Skeletal muscle cell (primary cell): ENCODE measurements around the gene RIC8B.

Experiments used
- DNase-seq: peaks from one replicate; pipeline ENCODE4 v3.0.0-alpha.2; 2010; ENCODE audit warnings: low read depth
- H3K4me3 ChIP-seq: 2 replicates; pipeline ENCODE4 v1.5.1; 2011; ENCODE audit warnings: low read depth, mild to moderate bottlenecking, control low read depth, low read length, moderate library complexity

The RIC8B gene

DNA sequence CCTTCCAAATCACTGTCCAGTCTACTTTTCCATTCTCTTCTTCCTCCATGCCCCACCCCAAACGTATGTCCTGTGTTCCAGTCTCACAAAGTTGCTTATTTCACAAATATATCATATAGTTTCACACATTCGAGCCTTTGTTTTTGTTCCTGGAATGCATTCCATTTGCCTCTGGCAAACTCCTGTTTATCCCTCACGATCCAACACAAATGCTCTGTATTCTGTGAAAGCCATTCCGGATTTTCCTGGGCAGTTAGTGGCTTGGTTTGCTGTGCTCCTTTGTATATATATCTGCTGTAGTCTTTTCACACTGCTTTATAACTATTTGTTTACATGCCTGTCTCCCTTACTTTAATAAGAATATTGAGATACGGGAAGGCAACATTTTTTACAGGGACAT, 9.0 kb downstream of the RIC8B start:
- DNase-seq: no peak
- no peak overlapping the region for H3K4me3 ChIP-seq

DNA sequence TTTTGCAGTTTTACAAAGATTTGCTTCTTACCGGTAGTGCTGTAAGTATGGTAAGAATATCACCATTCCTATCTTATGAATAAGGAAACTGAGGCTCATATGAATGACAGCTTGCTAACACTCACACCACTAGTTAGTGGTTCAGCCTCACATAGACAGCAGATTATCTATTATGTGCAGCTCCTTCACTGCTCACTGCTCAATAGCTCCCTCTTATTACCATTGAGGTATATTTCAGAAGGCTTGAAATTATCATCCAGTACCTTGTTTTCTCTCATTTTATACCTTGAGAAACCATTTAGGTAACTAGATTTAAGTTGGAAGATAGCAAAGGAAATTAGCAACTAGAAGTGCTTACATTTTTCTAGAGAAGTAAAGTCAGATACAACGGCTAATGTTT, 15.5 kb downstream of the RIC8B start:
- H3K4me3 ChIP-seq: no peak overlapping the region
- DNase-seq: no peak

DNA sequence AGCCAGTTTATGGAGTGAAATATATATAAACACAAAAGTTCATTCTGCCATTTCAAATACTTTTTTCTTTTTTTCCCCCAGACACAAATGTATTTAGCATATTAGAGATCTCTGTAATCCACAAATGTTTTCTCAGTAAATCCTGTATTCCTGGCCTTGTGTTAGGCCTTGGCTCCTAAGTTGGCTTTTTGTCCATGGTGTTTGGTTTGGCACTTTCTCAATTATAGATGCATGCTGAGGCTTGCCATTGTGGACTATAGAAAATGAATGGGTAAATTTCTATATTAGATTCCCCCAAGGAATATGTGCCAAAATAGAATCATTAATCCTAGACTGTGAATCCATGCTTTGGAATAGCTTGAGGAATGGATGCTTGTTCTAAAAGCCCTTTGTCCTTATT, 17.0 kb downstream of the RIC8B start:
- DNase-seq: no peak

DNA sequence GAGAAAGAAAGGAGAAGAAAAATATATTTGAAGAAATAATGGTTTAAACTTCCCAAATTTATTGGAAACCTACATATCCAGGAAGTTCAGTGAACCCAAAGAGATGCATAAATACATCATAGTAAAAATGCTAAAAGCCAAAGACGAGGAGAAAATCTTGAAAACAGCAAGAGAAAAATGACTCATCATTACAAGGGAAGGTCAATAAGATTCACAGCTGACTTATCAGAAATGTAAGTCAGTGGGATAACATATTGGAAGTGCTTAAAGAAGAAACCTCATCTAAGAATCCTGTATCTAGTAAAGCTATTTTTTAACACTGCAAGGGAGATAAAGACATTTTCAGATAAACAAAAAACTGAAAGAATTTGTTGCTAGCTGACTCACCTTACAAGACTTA, 19.9 kb downstream of the RIC8B start:
- no peak for DNase-seq
- H3K4me3 ChIP-seq: no peak overlapping the region

More for the DNA sequence above, 17.0 kb downstream of the RIC8B start:
- no peak overlapping the region for H3K4me3 ChIP-seq

DNA sequence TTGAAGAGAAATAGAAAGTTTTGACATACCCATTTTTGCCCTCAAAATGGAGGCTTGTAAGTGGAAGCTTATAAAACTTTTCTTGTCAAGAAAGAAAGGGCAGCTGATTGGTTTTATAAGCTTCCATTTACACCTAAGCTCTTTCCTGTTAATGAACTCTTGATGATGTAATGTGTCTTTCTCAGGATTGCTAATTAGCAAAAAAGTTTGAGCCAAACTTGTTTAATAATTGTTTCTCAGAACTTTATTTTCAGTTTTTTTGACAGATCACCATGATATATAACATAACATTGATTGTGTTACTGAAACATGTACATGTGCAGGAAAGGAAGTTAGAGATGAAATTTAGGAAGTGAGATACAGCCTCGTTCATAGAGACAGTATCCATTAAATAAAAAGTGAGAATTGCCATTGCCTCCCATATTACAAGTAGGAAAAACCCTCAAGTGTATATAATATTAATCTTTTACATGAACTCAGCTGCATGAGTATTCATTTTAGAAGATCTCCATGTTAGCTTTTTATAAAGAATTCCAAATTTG, 26.8 kb downstream of the RIC8B start:
- no peak for DNase-seq
- H3K4me3 ChIP-seq: no peak overlapping the region

DNA sequence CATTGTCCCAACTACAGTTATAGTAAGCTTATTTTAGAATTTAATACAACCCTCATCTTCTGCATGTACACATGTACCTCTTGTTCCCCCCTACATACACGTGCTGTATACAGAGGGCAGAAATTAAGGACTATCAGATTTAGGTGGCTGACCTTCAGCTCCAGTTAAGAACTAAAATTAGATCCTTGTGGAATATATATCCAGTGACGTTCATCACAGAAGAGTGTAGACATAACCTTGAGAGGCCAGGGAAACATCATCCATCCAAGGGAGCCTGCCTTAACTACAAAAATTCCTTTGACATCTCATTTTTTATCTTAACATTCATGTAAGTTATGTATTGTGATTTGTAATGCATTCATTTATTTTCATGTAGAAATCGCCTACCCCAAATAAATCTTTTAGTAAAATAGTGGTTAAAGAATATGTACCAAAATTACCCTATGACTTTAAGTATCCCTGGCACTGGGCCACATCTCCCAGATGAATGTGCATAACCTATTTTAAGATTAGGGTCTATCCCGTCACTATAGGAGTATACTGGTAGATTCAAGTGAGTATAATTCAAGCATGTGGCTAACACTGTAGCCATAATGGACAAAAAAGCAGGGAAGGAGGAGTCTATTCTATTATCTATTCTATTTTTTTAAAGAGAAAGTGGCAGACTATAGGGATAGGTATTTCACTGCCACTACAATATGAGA, 27.5 kb downstream of the RIC8B start:
- DNase-seq: no peak
- no peak overlapping the region for H3K4me3 ChIP-seq

DNA sequence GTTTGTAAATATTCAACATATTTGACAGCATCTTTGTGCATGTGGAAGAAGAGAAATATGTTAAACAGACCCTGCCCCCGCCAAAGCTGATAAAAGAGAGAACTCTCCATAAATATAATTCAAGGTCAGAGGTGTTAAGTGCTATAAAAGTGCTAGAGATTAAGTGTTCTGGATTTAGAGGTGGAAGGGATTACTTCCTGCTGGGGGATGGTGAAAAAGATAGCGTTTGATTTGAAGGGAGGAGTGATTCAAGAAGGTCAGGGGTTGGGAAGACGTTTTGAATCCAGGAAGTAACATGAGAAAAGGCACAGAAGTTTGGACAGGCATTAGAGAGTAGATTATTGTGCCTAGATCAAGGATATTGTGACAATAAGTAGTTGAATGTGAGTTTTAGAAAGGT, 30.2 kb downstream of the RIC8B start:
- no peak for DNase-seq
- H3K4me3 ChIP-seq: no peak overlapping the region

DNA sequence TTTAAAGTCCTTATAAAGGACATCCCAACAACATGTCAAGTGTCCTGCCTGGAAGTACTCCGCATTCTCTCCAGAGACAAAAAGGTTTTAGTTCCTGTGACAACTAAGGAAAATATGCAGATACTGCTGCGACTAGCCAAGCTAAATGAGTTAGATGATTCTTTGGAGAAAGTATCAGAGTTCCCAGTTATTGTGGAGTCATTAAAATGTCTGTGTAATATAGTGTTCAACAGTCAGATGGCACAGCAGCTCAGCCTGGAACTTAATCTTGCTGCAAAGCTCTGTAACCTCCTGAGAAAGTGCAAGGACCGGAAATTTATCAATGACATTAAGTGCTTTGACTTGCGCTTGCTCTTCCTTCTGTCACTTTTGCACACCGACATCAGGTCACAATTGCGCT, 40.2 kb downstream of the RIC8B start:
- DNase-seq: no peak
- no peak overlapping the region for H3K4me3 ChIP-seq

DNA sequence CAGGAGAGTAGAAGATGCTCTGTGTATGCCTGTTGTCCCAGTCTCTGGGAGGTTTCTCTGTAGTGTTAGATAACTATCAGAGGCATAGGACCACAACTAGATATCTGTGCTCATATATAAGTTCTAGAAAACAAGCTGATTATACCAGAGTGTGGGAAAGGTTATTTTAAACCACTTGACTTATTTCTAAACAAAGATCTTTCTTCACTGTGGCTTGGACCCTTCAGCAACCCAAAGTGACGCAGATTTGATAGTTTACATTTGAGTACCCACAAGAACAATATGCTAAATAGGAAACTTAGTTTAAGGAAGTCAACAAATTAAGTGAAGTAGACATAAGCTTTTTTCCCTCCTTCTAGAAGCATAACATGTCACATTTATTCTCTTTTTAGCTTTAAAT, 41.3 kb downstream of the RIC8B start:
- no peak overlapping the region for H3K4me3 ChIP-seq
- no peak for DNase-seq

DNA sequence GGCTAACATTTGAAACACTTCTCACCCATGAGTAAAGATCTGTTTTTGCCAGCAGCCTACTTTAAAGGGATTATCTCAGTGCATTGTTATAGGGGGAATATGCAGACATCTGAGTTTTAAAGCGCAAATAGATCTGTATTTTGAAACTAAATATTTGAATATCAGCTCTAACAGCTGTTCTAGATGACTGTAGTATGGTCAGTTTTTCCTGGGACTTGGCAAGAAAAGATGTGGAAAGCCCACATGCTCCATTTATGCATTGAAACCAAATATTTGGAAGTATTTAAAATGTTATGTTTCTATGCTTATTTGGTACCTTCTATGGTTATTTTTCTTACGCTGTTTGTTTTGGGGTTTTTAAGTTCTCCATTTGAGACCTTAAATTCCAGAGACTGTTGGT, 41.7 kb downstream of the RIC8B start:
- no peak overlapping the region for H3K4me3 ChIP-seq
- DNase-seq: no peak

DNA sequence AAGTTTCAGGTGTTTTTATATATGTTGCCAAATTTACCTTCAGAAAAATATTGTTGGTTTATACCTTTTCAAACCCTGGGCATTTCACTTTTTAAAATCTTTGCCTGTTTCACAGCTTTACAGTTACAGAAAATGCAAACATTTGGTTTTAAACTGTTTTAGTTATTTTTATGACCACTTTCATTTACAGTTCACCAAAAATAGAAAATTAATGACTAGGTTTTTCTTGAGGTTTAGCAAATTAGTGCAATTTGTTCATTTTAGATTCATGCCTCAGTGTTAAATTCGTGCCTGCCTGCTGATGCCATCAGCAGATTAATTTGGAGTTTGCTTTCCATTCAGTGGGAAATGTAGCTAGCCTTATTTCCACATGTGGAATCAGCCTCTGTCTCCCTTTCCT, 45.5 kb downstream of the RIC8B start:
- no peak overlapping the region for H3K4me3 ChIP-seq
- DNase-seq: no peak

DNA sequence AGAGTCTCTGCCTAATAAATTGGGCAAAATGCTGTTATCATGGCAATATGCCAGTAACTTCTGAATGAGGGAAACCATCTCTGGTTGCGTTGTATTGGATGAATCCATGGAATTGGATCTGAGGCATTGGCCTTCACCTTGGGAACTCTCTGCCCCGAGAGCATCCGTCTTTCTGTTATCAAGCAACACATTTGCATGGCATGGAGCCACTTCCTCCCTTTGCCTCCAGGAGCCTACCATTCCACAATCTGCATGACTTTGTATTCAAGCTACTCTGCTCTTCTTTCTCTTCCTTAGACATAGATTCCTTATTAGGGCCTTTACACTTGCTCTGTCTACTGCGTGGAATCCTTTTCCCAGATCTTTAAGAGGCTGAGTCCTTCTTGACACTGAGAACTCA, 57.2 kb downstream of the RIC8B start:
- no peak for DNase-seq
- H3K4me3 ChIP-seq: no peak overlapping the region

DNA sequence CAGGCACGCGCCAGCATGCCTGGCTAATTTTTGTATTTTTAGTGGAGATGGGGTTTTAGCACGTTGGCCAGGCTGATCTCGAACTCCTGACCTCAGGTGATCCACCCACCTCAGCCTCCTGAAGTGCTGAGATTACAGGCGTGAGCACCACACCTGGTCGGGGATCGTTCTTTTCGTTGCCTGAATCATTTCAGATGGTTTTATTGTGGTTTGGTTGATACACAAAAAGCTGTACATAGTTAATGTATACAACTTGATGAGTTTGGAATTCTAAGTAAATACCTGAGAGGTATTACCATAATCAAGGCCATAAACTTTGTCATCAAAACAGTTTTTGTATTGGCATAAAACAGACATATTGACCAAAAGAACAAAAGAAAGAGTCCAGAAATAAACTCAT, 63.3 kb downstream of the RIC8B start:
- no peak for DNase-seq
- H3K4me3 ChIP-seq: no peak overlapping the region

DNA sequence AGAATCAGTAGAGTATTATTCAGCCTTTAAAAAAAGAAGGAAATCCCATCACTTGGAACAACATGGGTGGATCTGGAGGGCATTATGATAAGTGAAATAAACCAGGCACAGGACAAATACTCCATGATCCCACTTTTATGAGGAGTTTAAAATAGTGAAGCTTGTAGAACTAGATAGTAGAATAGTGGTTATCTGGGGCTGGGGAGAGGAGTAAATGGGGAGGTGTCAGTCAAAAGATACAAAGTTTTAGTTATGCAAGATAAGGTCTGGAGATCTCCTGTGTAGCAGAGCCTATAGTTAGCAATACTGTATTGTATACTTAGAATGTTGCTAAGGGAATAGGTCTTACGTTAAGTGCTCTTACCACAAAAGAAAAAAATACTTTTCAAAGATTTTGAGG, 64.9 kb downstream of the RIC8B start:
- no peak overlapping the region for H3K4me3 ChIP-seq
- DNase-seq: no peak

DNA sequence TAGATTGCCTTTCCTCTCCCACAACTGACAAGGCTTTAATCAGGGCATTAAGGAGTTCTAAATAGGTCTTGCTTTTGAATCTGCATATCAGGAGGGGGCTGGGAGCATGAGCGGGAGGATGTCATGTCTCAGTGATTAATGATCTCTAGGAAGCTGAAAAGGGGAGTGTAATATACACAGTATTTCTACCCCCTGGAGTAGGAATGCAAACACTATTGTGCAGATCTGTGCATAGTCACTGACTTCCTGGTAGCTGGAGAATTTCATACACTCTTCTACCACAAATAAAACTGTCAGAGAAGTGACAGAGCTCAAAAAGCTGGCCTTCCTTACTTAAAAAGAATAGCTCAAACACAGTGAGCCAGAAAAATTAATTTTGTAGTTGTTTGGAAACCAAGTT, 65.8 kb downstream of the RIC8B start:
- DNase-seq: peak; percentile 36
- no peak overlapping the region for H3K4me3 ChIP-seq

DNA sequence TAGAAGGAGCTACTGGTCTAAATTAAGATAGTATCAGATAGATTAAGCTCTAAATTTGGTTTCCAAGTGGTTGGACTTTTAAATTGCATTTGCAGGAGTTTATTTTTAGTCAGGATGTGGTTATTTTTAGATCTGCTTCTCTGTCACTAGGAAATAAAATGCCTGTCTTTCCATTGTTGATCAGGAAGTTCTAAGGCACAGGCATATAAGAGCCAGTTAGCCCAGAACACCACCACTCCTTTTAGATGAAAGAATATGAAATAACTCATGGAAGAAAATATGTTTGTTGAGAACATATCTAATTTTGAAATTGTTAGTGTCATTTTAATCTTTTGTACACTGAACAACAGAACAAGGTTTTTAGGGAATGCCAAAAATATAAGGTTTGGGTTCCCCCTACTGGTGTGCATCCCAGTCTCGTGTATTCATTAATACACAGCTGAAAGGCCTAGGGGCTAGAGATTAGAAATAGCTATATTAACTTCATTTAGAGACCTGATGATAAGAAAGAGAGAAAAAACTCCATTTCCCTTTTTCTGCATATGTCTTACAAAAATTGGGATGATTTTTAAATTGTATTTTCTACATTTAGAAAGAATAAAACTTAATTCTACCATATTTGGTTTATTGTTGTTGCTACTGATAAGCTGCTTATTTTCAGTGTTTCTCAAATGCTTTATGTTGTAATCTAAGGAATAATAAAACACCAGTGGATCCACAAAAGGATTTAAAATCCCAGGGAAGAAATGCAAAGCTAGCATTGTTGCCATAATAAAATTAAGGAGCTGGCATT, 67.2 kb downstream of the RIC8B start:
- H3K4me3 ChIP-seq: no peak overlapping the region

DNA sequence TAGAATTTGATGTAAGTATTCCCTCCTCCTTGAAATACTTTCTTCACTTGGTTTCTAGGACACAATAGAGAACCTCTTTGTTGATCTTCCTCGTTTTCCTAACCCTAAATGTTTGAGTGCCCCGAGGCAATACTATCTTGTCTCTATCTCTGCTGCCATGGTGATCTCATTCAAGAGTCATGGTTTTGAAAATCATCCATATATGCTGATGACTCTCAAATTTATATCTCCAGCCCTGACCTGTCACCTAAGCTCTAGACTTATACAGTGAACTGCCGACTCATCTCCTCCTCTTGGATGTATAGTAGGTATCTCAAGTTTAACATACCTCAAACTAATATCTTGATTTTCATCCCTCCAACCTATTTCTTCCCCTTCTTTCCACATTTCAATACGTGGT, 71.4 kb downstream of the RIC8B start:
- DNase-seq: no peak
- no peak overlapping the region for H3K4me3 ChIP-seq

More for the DNA sequence above, 67.2 kb downstream of the RIC8B start:
- DNase-seq: no peak

DNA sequence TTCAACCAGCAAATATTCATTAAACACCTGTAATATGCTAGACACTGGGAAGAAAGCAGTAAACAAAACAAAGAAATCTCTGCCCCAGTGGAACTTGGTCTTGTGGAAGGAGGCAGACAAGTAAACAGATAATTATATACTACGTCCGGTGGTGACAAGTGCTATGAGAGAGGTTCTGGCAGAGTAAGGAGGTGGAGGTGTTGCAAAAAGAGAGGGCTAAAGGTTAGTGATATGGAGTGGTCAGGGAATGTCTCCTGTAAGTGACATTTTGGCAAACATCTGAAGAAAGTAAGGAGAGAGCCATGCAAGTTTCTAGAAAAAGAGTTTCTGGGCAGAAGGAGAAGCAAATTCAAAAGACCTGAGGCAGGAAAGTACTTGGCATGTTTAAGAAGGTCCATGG, 73.4 kb downstream of the RIC8B start:
- DNase-seq: no peak
- no peak overlapping the region for H3K4me3 ChIP-seq

DNA sequence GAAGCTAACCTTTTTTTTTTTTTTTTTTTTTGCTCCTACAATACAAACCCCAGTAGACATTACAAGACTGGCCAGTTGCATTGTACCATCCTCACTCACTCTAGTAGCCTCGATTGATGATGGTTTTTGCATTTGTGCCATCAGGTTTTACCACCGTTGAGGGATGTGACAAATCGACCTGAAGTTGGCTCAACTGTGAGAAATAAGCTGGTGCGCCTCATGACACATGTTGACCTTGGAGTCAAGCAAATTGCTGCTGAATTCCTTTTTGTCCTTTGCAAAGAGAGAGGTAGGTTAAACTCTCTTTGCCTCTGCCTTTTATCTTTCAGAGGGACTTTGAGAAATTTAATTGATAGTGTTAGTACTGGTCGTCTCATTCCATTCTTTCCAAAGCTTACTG, 76.8 kb downstream of the RIC8B start:
- DNase-seq: no peak
- H3K4me3 ChIP-seq: no peak overlapping the region

DNA sequence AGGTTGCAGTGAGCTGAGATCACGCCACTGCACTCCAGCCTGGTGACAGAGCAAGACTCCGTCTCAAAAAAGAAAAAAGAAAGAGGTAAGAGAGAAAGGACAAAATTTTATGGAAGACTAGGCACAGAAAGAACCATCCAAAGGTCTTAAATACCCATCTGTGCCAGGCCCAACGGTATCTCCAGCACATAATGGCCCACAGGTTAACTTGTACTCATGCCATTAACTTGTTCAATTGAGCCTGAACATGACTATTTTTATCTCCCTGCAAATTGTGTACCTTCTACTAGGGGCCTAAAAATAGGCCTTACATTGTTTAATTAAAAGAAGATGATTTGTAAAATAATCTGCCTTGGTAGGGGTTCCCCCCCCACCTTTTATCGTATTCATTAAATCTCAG, 80.2 kb downstream of the RIC8B start:
- no peak for DNase-seq
- H3K4me3 ChIP-seq: no peak overlapping the region

DNA sequence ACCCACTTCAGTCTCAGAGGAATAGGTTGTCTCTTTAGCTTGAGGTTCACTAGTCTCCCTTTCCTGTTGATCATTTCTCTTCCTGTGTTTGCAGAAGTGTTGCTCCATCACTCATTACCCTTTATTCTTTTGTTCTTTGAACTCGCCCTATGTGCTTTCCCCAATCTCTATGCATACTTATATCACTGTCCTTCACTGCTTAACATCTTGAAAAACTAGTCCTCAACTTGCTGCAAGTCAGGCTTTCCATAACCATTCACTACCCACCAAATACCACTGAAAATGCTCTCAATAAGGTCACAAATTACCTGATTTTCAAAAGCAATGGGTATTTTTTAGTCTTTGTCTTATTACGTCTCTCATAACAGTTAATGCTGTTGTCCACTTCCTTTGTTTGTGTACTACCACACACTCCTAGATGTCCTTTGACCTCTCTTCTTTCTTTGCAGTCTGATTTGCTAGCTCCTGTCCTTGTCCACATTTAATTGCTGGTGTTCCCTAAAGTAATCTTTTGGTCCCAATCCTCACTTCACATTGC, 80.8 kb downstream of the RIC8B start:
- H3K4me3 ChIP-seq: no peak overlapping the region
- DNase-seq: no peak
